Measurements from ENCODE around the gene CCSER1.

DNA sequence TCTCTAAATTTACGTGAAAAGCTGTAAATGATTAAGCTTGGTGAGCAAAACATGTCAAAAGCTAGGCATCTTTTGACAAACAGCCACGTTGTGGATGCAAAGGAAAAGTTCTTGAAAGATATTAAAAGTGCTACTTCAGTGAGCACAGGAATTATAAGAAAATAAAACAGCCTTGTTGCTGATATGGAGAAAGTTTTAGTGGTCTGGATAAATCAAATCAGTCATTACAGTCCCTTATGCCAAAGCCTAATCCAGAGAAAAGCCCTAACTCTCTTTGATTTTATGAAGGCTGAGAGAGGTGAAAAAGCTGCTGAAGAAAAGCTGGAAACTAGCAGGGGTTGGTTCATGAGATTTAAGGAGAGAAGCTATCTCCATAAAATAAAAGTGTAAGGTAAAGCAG is 487.2 kb downstream of the CCSER1 start:
- TF ChIP-seq, protein P1, sequence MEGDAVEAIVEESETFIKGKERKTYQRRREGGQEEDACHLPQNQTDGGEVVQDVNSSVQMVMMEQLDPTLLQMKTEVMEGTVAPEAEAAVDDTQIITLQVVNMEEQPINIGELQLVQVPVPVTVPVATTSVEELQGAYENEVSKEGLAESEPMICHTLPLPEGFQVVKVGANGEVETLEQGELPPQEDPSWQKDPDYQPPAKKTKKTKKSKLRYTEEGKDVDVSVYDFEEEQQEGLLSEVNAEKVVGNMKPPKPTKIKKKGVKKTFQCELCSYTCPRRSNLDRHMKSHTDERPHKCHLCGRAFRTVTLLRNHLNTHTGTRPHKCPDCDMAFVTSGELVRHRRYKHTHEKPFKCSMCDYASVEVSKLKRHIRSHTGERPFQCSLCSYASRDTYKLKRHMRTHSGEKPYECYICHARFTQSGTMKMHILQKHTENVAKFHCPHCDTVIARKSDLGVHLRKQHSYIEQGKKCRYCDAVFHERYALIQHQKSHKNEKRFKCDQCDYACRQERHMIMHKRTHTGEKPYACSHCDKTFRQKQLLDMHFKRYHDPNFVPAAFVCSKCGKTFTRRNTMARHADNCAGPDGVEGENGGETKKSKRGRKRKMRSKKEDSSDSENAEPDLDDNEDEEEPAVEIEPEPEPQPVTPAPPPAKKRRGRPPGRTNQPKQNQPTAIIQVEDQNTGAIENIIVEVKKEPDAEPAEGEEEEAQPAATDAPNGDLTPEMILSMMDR (IDR thresholded peaks at IDR 0.05), result no peak
- TF ChIP-seq POLR2A (IDR thresholded peaks at IDR 0.05) (no peak), EP300 (IDR thresholded peaks at IDR 0.05) (no peak)
